Trophoblast cell (in vitro differentiated cells and primary cell): ENCODE results near the gene CHST15.
A peak's percentile ranks its signal among the peaks of the same experiment; 100 is the strongest.

Experiments
- DNase-seq, 2 donors: peaks; one replicate each; pipeline ENCODE4 v3.0.0-alpha.2; 2016
- H2AFZ ChIP-seq: 2 replicates; pipeline ENCODE4 v1.6.1; 2013; ENCODE audit warnings: low read length, moderate library complexity, mild to moderate bottlenecking; ENCODE audit not compliant: insufficient read depth, poor library complexity
- H2AK5ac ChIP-seq: 2 replicates; pipeline ENCODE4 v1.6.1; 2013; ENCODE audit warnings: mild to moderate bottlenecking, low read length
- H2BK120ac ChIP-seq: 2 replicates; pipeline ENCODE4 v1.6.1; 2013; ENCODE audit warnings: low read length, mild to moderate bottlenecking, moderate library complexity; ENCODE audit not compliant: insufficient read depth, poor library complexity
- H2BK12ac ChIP-seq: 2 replicates; pipeline ENCODE4 v1.6.1; 2013; ENCODE audit warnings: mild to moderate bottlenecking, low read length, moderate library complexity
- H2BK5ac ChIP-seq: 2 replicates; pipeline ENCODE4 v1.6.1; 2013; ENCODE audit warnings: low read length, low read depth, moderate library complexity, mild to moderate bottlenecking; ENCODE audit not compliant: poor library complexity
- H3K14ac ChIP-seq: 2 replicates; pipeline ENCODE4 v1.6.1; 2013; ENCODE audit warnings: mild to moderate bottlenecking, low read length
- H3K18ac ChIP-seq: 2 replicates; pipeline ENCODE4 v1.6.1; 2013; ENCODE audit warnings: mild to moderate bottlenecking, low read length
- H3K23ac ChIP-seq: 2 replicates; pipeline ENCODE4 v1.6.1; 2013; ENCODE audit warnings: low read length
- H3K27ac ChIP-seq: 2 replicates; pipeline ENCODE4 v1.5.1; 2013; ENCODE audit warnings: low read depth, mild to moderate bottlenecking, inconsistent platforms, low read length, moderate library complexity
- H3K27me3 ChIP-seq: 2 replicates; pipeline ENCODE4 v1.6.1; 2013; ENCODE audit warnings: inconsistent platforms, mild to moderate bottlenecking, low read length, moderate library complexity; ENCODE audit not compliant: insufficient read depth
- H3K36me3 ChIP-seq, 2 experiments: 1 replicate in 1 of 2; 2 replicates in 1 of 2; pipeline ENCODE4 v1.6.1; 2013; ENCODE audit warnings: low read length in 2 of 2, mild to moderate bottlenecking in 2 of 2, moderate library complexity in 1 of 2; ENCODE audit not compliant: insufficient read depth in 2 of 2, control insufficient read depth in 1 of 2
- H3K4ac ChIP-seq: 2 replicates; pipeline ENCODE4 v1.6.1; 2013; ENCODE audit warnings: low read depth, mild to moderate bottlenecking, low read length, moderate library complexity
- H3K4me1 ChIP-seq, 2 experiments: 1 replicate in 1 of 2; 2 replicates in 1 of 2; pipeline ENCODE4 v1.6.1; 2013; ENCODE audit warnings: low read length in 2 of 2, mild to moderate bottlenecking in 2 of 2, moderate library complexity in 1 of 2; ENCODE audit not compliant: insufficient read depth in 2 of 2, control insufficient read depth in 1 of 2
- H3K4me2 ChIP-seq: 2 replicates; pipeline ENCODE4 v1.6.1; 2013; ENCODE audit warnings: inconsistent platforms, mild to moderate bottlenecking, low read length, moderate library complexity
- H3K4me3 ChIP-seq: 2 replicates; pipeline ENCODE4 v1.5.1; 2013; ENCODE audit warnings: mild to moderate bottlenecking, low read depth, low read length, inconsistent platforms
- H3K79me1 ChIP-seq: one replicate; pipeline ENCODE4 v1.6.1; 2013; ENCODE audit warnings: low read length
- H3K79me2 ChIP-seq: 2 replicates; pipeline ENCODE4 v1.6.1; 2013; ENCODE audit warnings: low read length, mild to moderate bottlenecking; ENCODE audit not compliant: control insufficient read depth, insufficient read depth, poor library complexity
- H3K9ac ChIP-seq: 2 replicates; pipeline ENCODE4 v1.6.1; 2013; ENCODE audit warnings: mild to moderate bottlenecking, low read length
- H3K9me3 ChIP-seq: 2 replicates; pipeline ENCODE4 v1.6.1; 2013; ENCODE audit warnings: low read depth, mild to moderate bottlenecking, control low read depth, inconsistent platforms, low read length; ENCODE audit not compliant: insufficient read depth
- H4K12ac ChIP-seq: 2 replicates; pipeline ENCODE4 v1.6.1; 2013; ENCODE audit warnings: low read depth, mild to moderate bottlenecking, low read length, moderate library complexity
- H4K8ac ChIP-seq: 2 replicates; pipeline ENCODE4 v1.6.1; 2013; ENCODE audit warnings: low read depth, mild to moderate bottlenecking, low read length, moderate library complexity
- H4K91ac ChIP-seq: one replicate; pipeline ENCODE4 v1.6.1; 2013; ENCODE audit warnings: low read depth, mild to moderate bottlenecking, low read length, moderate library complexity
- WGBS: extraction: QIAGEN DNeasy Blood & Tissue Kit; methylation state at CpG from one replicate; pipeline ENCODE4 v1.1.7; 2013; ENCODE audit warnings: missing lambda C conversion rate; ENCODE audit not compliant: insufficient read length, insufficient coverage; ENCODE audit errors: extremely low coverage; 5-methylcytosine and 5-hydroxymethylcytosine counted together

Gene CHST15

DNA sequence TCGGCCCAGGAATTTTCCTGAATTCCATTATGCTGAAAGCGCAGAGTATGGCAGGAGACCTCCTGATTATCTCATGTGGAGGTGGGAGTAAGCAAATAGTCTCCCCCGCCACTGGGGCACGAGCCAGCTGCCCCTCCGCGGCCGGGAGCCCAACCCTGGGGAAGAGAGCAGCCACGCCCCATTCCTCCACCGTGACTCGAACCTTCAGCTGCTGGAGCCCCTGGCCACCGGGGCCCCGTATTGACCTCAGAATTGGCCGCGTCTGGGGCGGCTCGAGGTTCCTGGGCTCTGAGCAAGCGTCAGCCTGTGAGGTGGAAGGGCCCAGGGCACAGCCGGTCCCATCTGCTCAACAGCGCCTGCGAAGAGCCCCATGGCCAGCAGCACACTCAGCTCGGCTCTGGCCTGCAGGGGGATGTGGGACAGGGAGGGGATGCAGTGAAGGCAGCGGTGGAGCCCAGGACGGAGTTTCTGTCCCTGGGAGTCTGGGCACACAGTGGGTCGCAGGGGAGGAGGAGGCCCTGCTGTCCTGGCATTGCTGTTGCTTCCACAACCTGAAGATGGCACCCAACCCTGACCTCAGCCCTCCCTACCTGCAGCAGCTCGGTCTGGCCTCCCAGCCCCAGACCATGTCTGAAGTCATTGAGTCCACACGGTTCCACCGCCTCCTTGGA is 97.8 kb downstream of the CHST15 start:
- Histone ChIP-seq H2BK120ac (no peak overlapping the region), H3K4ac (no peak overlapping the region), H3K79me1 (no peaks in the 10 kb centered on the region), H3K27me3 (no peaks in the 10 kb centered on the region), H3K4me1 (peaks cover 2 to 8% of the 10 kb centered on the region in 2 experiments), H3K9me3 (peaks cover 3% of the 10 kb centered on the region), H3K18ac (no peak overlapping the region), H2BK5ac (no peak overlapping the region), H3K14ac (no peak overlapping the region), H3K27ac (no peak overlapping the region), H2AFZ (no peak overlapping the region), H2BK12ac (no peak overlapping the region), H3K4me2 (peak overlapping the region; percentile 54), H3K9ac (no peak overlapping the region), H3K23ac (no peak overlapping the region), H3K4me3 (no peak overlapping the region), H4K12ac (no peak overlapping the region), H3K36me3 (no peaks in the 10 kb centered on the region), H2AK5ac (no peak overlapping the region), H4K91ac (no peak overlapping the region), H3K79me2 (no peaks in the 10 kb centered on the region), H4K8ac (no peak overlapping the region)
- DNase-seq, result peak; percentile 89 to 94
- WGBS, result no CpG with 5 or more reads among the region's 27 CpGs

DNA sequence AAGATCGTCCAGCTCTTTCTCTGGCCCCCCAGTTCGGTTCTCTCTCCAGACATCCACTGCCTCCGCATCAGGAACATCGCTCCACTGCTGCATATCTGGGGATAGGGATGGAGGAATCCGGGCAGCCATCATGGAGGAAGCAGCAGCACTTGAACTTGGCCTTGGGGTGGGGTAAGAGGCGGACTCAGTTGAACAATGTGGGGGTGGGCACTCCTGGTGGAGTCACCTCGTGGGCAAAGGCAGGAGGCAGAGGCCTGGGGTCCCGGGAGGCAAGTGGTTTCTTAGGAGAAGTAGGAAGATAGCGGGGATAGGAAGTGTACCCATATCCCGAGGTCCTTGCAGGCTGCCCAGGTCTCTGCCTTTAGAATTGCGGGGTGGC is 98.3 kb downstream of the CHST15 start:
- H3K9me3 ChIP-seq, result peaks cover 3% of the 10 kb centered on the region
- DNase-seq, result no peak
- H3K36me3 ChIP-seq, result no peaks in the 10 kb centered on the region
- H2BK5ac ChIP-seq, result no peak overlapping the region
- H3K18ac ChIP-seq, result no peak overlapping the region
- H3K27ac ChIP-seq, result no peak overlapping the region
- no peak overlapping the region for H4K91ac ChIP-seq
- no peak overlapping the region for H3K4ac ChIP-seq
- H2BK12ac ChIP-seq, result no peak overlapping the region
- WGBS, result no CpG with 5 or more reads among the region's 11 CpGs
- no peak overlapping the region for H3K14ac ChIP-seq
- H3K27me3 ChIP-seq, result no peaks in the 10 kb centered on the region
- H3K4me1 ChIP-seq, result peaks cover 2 to 8% of the 10 kb centered on the region in 2 experiments
- H3K9ac ChIP-seq, result no peak overlapping the region
- H4K8ac ChIP-seq, result no peak overlapping the region
- no peak overlapping the region for H3K4me3 ChIP-seq
- H3K79me2 ChIP-seq, result no peaks in the 10 kb centered on the region
- no peak overlapping the region for H2BK120ac ChIP-seq
- H3K79me1 ChIP-seq, result no peaks in the 10 kb centered on the region
- H2AK5ac ChIP-seq, result no peak overlapping the region
- no peak overlapping the region for H2AFZ ChIP-seq
- no peak overlapping the region for H3K23ac ChIP-seq
- no peak overlapping the region for H4K12ac ChIP-seq
- H3K4me2 ChIP-seq, result peak overlapping the region; percentile 54

DNA sequence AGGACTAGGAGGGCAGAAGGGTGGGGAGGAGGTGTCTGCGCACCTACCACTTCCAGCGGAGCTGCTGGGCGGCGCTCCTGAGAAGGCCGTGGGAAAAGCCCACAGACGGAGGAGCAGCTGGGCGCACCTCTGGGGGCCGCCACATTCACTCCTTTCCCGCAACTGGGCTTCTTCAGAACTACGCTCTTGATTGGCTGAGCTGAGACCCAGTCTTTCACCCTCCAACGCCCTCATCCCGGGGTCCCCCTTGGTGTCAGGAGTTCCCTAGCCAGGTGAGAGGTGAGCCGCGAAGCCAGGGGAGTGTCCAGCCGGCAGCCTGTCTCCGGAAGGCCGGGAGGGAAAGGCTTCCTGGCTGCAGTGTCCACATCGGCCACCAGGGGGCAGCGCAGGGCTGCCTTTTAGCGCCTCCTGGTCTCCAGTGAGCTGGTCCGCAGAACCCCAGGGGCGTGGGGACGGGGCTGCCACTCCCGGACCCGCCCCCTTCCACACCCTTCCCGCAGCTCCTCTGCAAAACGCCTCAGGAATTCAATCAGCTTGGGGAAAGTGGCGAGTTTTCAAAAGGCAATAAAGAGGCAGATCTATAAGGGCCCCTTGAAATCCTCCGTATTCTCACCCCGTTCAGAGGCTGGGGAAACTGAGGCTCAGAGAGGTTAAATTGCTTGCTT is 98.8 kb downstream of the CHST15 start:
- no CpG with 5 or more reads among the region's 30 CpGs for WGBS
- Histone ChIP-seq H3K23ac (no peak overlapping the region), H3K18ac (no peak overlapping the region), H2AK5ac (no peak overlapping the region), H3K36me3 (no peaks in the 10 kb centered on the region), H4K12ac (no peak overlapping the region), H4K91ac (no peak overlapping the region), H3K79me2 (no peaks in the 10 kb centered on the region), H2BK12ac (no peak overlapping the region), H3K4ac (no peak overlapping the region), H2BK120ac (no peak overlapping the region), H3K14ac (no peak overlapping the region), H2AFZ (peak overlapping the region; percentile 48), H3K4me2 (peak overlapping the region; percentile 60), H3K27ac (no peak overlapping the region), H3K4me1 (peaks cover 2 to 8% of the 10 kb centered on the region in 2 experiments), H3K27me3 (no peaks in the 10 kb centered on the region), H3K4me3 (no peak overlapping the region), H2BK5ac (no peak overlapping the region), H3K79me1 (no peaks in the 10 kb centered on the region), H4K8ac (no peak overlapping the region), H3K9ac (no peak overlapping the region), H3K9me3 (peaks cover 3% of the 10 kb centered on the region)
- DNase-seq, result peak; percentile 93 to 96

DNA sequence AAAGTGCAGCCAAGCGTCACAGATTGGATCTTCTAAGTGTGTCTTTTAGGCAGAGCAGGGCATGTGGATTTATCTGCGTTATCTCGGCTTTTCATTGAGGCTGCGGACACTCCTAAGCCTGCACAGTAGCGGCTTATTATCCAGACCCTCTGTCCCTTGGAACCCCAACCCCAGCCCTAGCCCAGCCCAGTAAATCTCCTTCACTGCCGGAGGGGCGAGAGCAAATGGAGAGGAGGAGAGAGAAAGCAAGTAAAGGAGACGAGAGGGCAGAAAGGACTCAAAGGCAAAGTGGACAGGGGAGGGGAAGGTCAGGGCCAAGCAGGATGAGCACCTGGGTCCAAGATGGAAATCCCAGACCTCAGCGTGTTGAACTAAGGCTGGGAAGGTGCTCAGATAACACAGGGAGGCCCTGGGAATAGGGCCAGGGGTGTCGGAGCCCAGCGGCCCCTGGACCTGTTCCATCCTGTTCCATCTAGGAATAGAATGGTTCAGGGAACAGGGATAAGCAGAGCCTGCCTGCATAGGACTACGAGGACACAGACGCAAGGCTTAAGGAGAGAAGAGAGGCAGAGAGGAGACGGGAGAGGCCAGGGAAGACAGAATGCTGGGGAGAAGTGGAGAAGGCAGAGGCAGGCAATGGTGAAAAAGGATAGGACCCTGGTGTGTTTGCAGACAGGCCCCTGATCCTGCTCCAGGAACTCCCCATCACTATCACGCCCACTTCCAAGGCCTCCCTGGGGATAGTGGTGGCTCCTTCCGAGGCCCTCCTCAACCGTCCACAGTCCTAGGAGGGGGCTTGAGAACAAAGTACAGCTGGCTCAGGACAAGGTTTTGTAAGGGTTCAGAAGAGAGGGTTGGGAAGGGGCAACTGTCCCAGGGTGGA is 99.6 kb downstream of the CHST15 start:
- Histone ChIP-seq H4K91ac (no peak overlapping the region), H3K4me2 (no peak overlapping the region), H2BK12ac (no peak overlapping the region), H3K36me3 (no peaks in the 10 kb centered on the region), H3K14ac (no peak overlapping the region), H2AFZ (no peak overlapping the region), H2BK120ac (no peak overlapping the region), H3K27me3 (no peaks in the 10 kb centered on the region), H4K12ac (no peak overlapping the region), H3K4me1 (peaks cover 2 to 8% of the 10 kb centered on the region in 2 experiments), H2AK5ac (no peak overlapping the region), H3K18ac (no peak overlapping the region), H4K8ac (no peak overlapping the region), H3K79me2 (no peaks in the 10 kb centered on the region), H3K23ac (no peak overlapping the region), H3K4ac (no peak overlapping the region), H3K79me1 (no peaks in the 10 kb centered on the region), H3K4me3 (no peak overlapping the region), H3K9ac (no peak overlapping the region), H3K9me3 (peaks cover 3% of the 10 kb centered on the region), H2BK5ac (no peak overlapping the region), H3K27ac (no peak overlapping the region)
- DNase-seq, result no peak
- WGBS, result no CpG with 5 or more reads among the region's 17 CpGs
